ENCODE measurements around the gene CERS6. TPM values are rescaled to one million over a fixed set of nuclear protein-coding genes. Genes with fewer than 3 reads are reported as not detected.

CERS6 gene
- polyA plus RNA-seq, 1 donor, result 43.8 TPM

GRCh38 chr2:168742258-168742932, 286.3 kb downstream of the CERS6 start:
- H3K9me3 ChIP-seq (ENCODE audit: control insufficient read depth, low read depth, low read length), result no peaks in the 10 kb centered on the region
- WGBS (ENCODE audit: insufficient coverage, low lambda C conversion rate), result no CpG with 5 or more reads among the region's 4 CpGs
- peaks cover 13% of the 10 kb centered on the region for H3K4me1 ChIP-seq (ENCODE audit: control insufficient read depth, insufficient read depth, low read length)
- H3K4me3 ChIP-seq (ENCODE audit: low read length), result no peak overlapping the region
- no peak overlapping the region for H3K27ac ChIP-seq (ENCODE audit: low read length)
- no peaks in the 10 kb centered on the region for H3K27me3 ChIP-seq (ENCODE audit: control insufficient read depth, insufficient read depth, low read length)
- no peaks in the 10 kb centered on the region for H3K36me3 ChIP-seq (ENCODE audit: control insufficient read depth, insufficient read depth, low read length)
- DNase-seq, result peak in 1 of 2 donors; percentile 35

- Histone ChIP-seq H3K27me3 (ENCODE audit: control insufficient read depth, insufficient read depth, low read length) (no peaks in the 10 kb centered on the region), H3K36me3 (ENCODE audit: control insufficient read depth, insufficient read depth, low read length) (no peaks in the 10 kb centered on the region), H3K9me3 (ENCODE audit: control insufficient read depth, low read depth, low read length) (no peaks in the 10 kb centered on the region), H3K4me3 (ENCODE audit: low read length) (no peak overlapping the region), H3K4me1 (ENCODE audit: control insufficient read depth, insufficient read depth, low read length) (peaks cover 13% of the 10 kb centered on the region), H3K27ac (ENCODE audit: low read length) (no peak overlapping the region)
- 9% methylated on average over 1 of the region's 2 CpGs for WGBS (ENCODE audit: insufficient coverage, low lambda C conversion rate)
- peak in 1 of 2 donors; percentile 42 for DNase-seq
These were observed 288.8 kb downstream of the CERS6 start for GRCh38 chr2:168744844-168745243.

- no CpG with 5 or more reads among the region's 5 CpGs for WGBS (ENCODE audit: insufficient coverage, low lambda C conversion rate)
These were observed 292.4 kb downstream of the CERS6 start for GRCh38 chr2:168748461-168748860.

GRCh38 chr2:168749297-168749696, 293.2 kb downstream of the CERS6 start:
- peaks cover 3% of the 10 kb centered on the region for H3K36me3 ChIP-seq (ENCODE audit: control insufficient read depth, insufficient read depth, low read length)
- no peaks in the 10 kb centered on the region for H3K9me3 ChIP-seq (ENCODE audit: control insufficient read depth, low read depth, low read length)
- no CpG with 5 or more reads among the region's 6 CpGs for WGBS (ENCODE audit: insufficient coverage, low lambda C conversion rate)
- no peak overlapping the region for H3K27ac ChIP-seq (ENCODE audit: low read length)
- no peaks in the 10 kb centered on the region for H3K27me3 ChIP-seq (ENCODE audit: control insufficient read depth, insufficient read depth, low read length)
- no peak for DNase-seq
- peaks cover 21% of the 10 kb centered on the region for H3K4me1 ChIP-seq (ENCODE audit: control insufficient read depth, insufficient read depth, low read length)
- no peak overlapping the region for H3K4me3 ChIP-seq (ENCODE audit: low read length)

More at GRCh38 chr2:168748461-168748860, 292.4 kb downstream of the CERS6 start:
- Histone ChIP-seq H3K4me1 (ENCODE audit: control insufficient read depth, insufficient read depth, low read length) (peaks cover 14% of the 10 kb centered on the region), H3K9me3 (ENCODE audit: control insufficient read depth, low read depth, low read length) (no peaks in the 10 kb centered on the region), H3K4me3 (ENCODE audit: low read length) (no peak overlapping the region), H3K27ac (ENCODE audit: low read length) (no peak overlapping the region), H3K27me3 (ENCODE audit: control insufficient read depth, insufficient read depth, low read length) (no peaks in the 10 kb centered on the region), H3K36me3 (ENCODE audit: control insufficient read depth, insufficient read depth, low read length) (peaks cover 3% of the 10 kb centered on the region)
- DNase-seq, result no peak

GRCh38 chr2:168751104-168751740, 295.1 kb downstream of the CERS6 start:
- Histone ChIP-seq H3K4me1 (ENCODE audit: control insufficient read depth, insufficient read depth, low read length) (peaks cover 25% of the 10 kb centered on the region), H3K4me3 (ENCODE audit: low read length) (no peak overlapping the region), H3K9me3 (ENCODE audit: control insufficient read depth, low read depth, low read length) (no peaks in the 10 kb centered on the region), H3K27me3 (ENCODE audit: control insufficient read depth, insufficient read depth, low read length) (no peaks in the 10 kb centered on the region), H3K27ac (ENCODE audit: low read length) (peak overlapping the region; percentile 45), H3K36me3 (ENCODE audit: control insufficient read depth, insufficient read depth, low read length) (peaks cover 6% of the 10 kb centered on the region)
- peak in 1 of 2 donors; percentile 56 for DNase-seq

- WGBS (ENCODE audit: insufficient coverage, low lambda C conversion rate), result no CpG with 5 or more reads among the region's 8 CpGs
- Histone ChIP-seq H3K9me3 (ENCODE audit: control insufficient read depth, low read depth, low read length) (no peaks in the 10 kb centered on the region), H3K36me3 (ENCODE audit: control insufficient read depth, insufficient read depth, low read length) (peaks cover 9% of the 10 kb centered on the region), H3K27me3 (ENCODE audit: control insufficient read depth, insufficient read depth, low read length) (no peaks in the 10 kb centered on the region), H3K4me3 (ENCODE audit: low read length) (no peak overlapping the region), H3K27ac (ENCODE audit: low read length) (no peak overlapping the region), H3K4me1 (ENCODE audit: control insufficient read depth, insufficient read depth, low read length) (peaks cover 25% of the 10 kb centered on the region)
- DNase-seq, result peak in 1 of 2 donors; percentile 15
These were observed 296.3 kb downstream of the CERS6 start for GRCh38 chr2:168752361-168752760.

GRCh38 chr2:168753765-168754329, 297.8 kb downstream of the CERS6 start:
- Histone ChIP-seq H3K27me3 (ENCODE audit: control insufficient read depth, insufficient read depth, low read length) (no peaks in the 10 kb centered on the region), H3K36me3 (ENCODE audit: control insufficient read depth, insufficient read depth, low read length) (peaks cover 9% of the 10 kb centered on the region), H3K4me1 (ENCODE audit: control insufficient read depth, insufficient read depth, low read length) (peaks cover 26% of the 10 kb centered on the region), H3K27ac (ENCODE audit: low read length) (peak overlapping the region; percentile 74), H3K9me3 (ENCODE audit: control insufficient read depth, low read depth, low read length) (no peaks in the 10 kb centered on the region), H3K4me3 (ENCODE audit: low read length) (no peak overlapping the region)
- WGBS (ENCODE audit: insufficient coverage, low lambda C conversion rate), result no CpG with 5 or more reads among the region's 8 CpGs
- peak; percentile 56 to 82 for DNase-seq

GRCh38 chr2:168757223-168757622, 301.2 kb downstream of the CERS6 start:
- H3K36me3 ChIP-seq (ENCODE audit: control insufficient read depth, insufficient read depth, low read length), result peaks cover 11% of the 10 kb centered on the region
- peaks cover 17% of the 10 kb centered on the region for H3K4me1 ChIP-seq (ENCODE audit: control insufficient read depth, insufficient read depth, low read length)
- no peaks in the 10 kb centered on the region for H3K9me3 ChIP-seq (ENCODE audit: control insufficient read depth, low read depth, low read length)
- no peaks in the 10 kb centered on the region for H3K27me3 ChIP-seq (ENCODE audit: control insufficient read depth, insufficient read depth, low read length)
- peak in 1 of 2 donors; percentile 32 for DNase-seq
- no peak overlapping the region for H3K27ac ChIP-seq (ENCODE audit: low read length)
- no peak overlapping the region for H3K4me3 ChIP-seq (ENCODE audit: low read length)
- WGBS (ENCODE audit: insufficient coverage, low lambda C conversion rate), result no CpG with 5 or more reads among the region's 3 CpGs

- no CpG with 5 or more reads among the region's 3 CpGs for WGBS (ENCODE audit: insufficient coverage, low lambda C conversion rate)
- no peaks in the 10 kb centered on the region for H3K27me3 ChIP-seq (ENCODE audit: control insufficient read depth, insufficient read depth, low read length)
- peak; percentile 42 to 55 for DNase-seq
- no peaks in the 10 kb centered on the region for H3K9me3 ChIP-seq (ENCODE audit: control insufficient read depth, low read depth, low read length)
- no peak overlapping the region for H3K27ac ChIP-seq (ENCODE audit: low read length)
- H3K4me3 ChIP-seq (ENCODE audit: low read length), result no peak overlapping the region
- peaks cover 11% of the 10 kb centered on the region for H3K36me3 ChIP-seq (ENCODE audit: control insufficient read depth, insufficient read depth, low read length)
- H3K4me1 ChIP-seq (ENCODE audit: control insufficient read depth, insufficient read depth, low read length), result peaks cover 8% of the 10 kb centered on the region
These were observed 303.1 kb downstream of the CERS6 start for GRCh38 chr2:168758970-168759820.

GRCh38 chr2:168765401-168765800, 309.3 kb downstream of the CERS6 start:
- peaks cover 23% of the 10 kb centered on the region for H3K4me1 ChIP-seq (ENCODE audit: control insufficient read depth, insufficient read depth, low read length)
- no peak overlapping the region for H3K4me3 ChIP-seq (ENCODE audit: low read length)
- peak; percentile 77 to 88 for DNase-seq
- H3K9me3 ChIP-seq (ENCODE audit: control insufficient read depth, low read depth, low read length), result peaks cover 4% of the 10 kb centered on the region
- WGBS (ENCODE audit: insufficient coverage, low lambda C conversion rate), result no CpG with 5 or more reads among the region's 1 CpG
- peak overlapping the region; percentile 78 for H3K27ac ChIP-seq (ENCODE audit: low read length)
- H3K36me3 ChIP-seq (ENCODE audit: control insufficient read depth, insufficient read depth, low read length), result peaks cover 23% of the 10 kb centered on the region
- no peaks in the 10 kb centered on the region for H3K27me3 ChIP-seq (ENCODE audit: control insufficient read depth, insufficient read depth, low read length)

All from large intestine (tissue), 3 donors.